ENCODE measurements around the gene SHB.
A peak's percentile ranks its signal among the peaks of the same experiment; 100 is the strongest.

Gene SHB

DNA sequence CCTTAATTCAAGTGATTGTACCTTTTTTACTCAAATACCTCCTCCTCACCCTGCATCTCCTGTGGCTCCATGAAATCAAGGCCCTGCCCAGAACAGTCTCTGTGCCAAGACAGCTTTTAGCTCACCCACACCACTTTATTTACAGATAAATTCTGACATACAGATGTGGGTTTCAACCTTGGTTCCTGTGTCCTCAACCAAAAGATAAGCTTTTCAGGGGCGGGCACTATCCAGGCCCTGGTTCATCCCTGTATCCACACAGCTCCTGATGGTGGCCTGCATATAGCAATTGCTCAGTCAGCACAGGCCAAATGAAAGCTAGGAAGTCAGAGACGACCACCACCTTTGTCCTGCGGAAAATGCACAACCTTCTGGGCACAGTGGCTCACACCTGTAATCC is 8.3 kb downstream of the SHB start:
- no peak for TF ChIP-seq CTCF (IDR thresholded peaks at IDR 0.05; ENCODE audit: low read depth, low read length, missing control alignments)
- no peak for DNase-seq (ENCODE audit: low read depth)
- in situ Hi-C loops (cut with HindIII; ENCODE audit: low sequenced_read_pairs), result loop anchor here (5.0 to 10.0 kb wide), 2 partner anchors 48 to 96 kb away; no protein-coding TSS in a partner anchor

DNA sequence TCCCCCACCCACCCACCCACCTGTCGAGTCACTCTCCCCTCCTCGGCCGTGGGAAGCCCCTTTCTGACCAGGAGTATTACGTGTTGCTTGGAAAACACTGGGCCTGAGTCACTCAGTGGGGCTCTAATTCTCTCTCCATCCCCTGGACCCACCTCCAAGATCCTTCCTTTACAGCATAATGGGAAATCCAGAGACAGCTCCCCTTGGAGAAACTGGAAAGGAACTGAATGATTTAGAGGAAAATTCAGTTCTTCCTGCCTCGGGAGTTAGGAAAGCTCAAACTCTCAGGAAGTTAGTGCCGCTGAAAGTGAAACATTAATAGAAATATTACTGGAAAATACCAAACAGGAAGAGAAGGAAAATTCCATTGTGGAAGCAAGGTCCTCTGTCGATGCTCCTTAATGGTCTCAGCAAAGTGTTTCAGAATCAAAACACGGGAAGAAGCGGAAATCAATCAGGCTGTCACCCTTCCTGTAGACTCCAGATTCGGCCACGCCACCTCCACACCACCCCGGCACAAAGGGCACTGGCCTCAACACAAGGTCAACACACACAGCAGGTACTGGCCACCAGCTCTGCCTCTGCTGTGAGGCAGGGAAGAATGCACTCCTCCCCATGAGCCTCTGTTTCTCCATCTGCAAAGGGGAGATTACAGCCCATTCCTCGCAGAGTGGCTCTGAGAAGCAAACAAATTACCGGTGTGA is 9.6 kb downstream of the SHB start:
- no peak for DNase-seq (ENCODE audit: low read depth)
- H3K4me3 ChIP-seq (ENCODE audit: low read depth, low read length), result no peak overlapping the region
- TF ChIP-seq CTCF (IDR thresholded peaks at IDR 0.05; ENCODE audit: low read depth, low read length, missing control alignments), result no peak
- in situ Hi-C loops (cut with HindIII; ENCODE audit: low sequenced_read_pairs), result no loop called here

More for the DNA sequence above, 8.3 kb downstream of the SHB start:
- H3K4me3 ChIP-seq (ENCODE audit: low read depth, low read length), result no peak overlapping the region

GRCh38 chr9:38058452-38059232 is 10.4 kb downstream of the SHB start:
- in situ Hi-C loops (cut with HindIII; ENCODE audit: low sequenced_read_pairs), result no loop called here
- DNase-seq (ENCODE audit: low read depth), result no peak
- no peak overlapping the region for H3K4me3 ChIP-seq (ENCODE audit: low read depth, low read length)
- peak; percentile 7 for TF ChIP-seq CTCF (IDR thresholded peaks at IDR 0.05; ENCODE audit: low read depth, low read length, missing control alignments)

GRCh38 chr9:38057416-38058195 is 11.4 kb downstream of the SHB start:
- no peak for TF ChIP-seq CTCF (IDR thresholded peaks at IDR 0.05; ENCODE audit: low read depth, low read length, missing control alignments)
- in situ Hi-C loops (cut with HindIII; ENCODE audit: low sequenced_read_pairs), result no loop called here
- no peak for DNase-seq (ENCODE audit: low read depth)
- no peak overlapping the region for H3K4me3 ChIP-seq (ENCODE audit: low read depth, low read length)

GRCh38 chr9:38054653-38055052 is 14.4 kb downstream of the SHB start:
- in situ Hi-C loops (cut with HindIII; ENCODE audit: low sequenced_read_pairs), result no loop called here
- DNase-seq (ENCODE audit: low read depth), result no peak
- no peak overlapping the region for H3K4me3 ChIP-seq (ENCODE audit: low read depth, low read length)
- TF ChIP-seq CTCF (IDR thresholded peaks at IDR 0.05; ENCODE audit: low read depth, low read length, missing control alignments), result no peak

GRCh38 chr9:38053697-38054461 is 15.1 kb downstream of the SHB start:
- in situ Hi-C loops (cut with HindIII; ENCODE audit: low sequenced_read_pairs), result no loop called here
- no peak overlapping the region for H3K4me3 ChIP-seq (ENCODE audit: low read depth, low read length)
- no peak for TF ChIP-seq CTCF (IDR thresholded peaks at IDR 0.05; ENCODE audit: low read depth, low read length, missing control alignments)

More at GRCh38 chr9:38053697-38054461, 15.1 kb downstream of the SHB start:
- DNase-seq (ENCODE audit: low read depth), result no peak
